ENCODE measurements around the gene CSAD.

The CSAD gene

DNA sequence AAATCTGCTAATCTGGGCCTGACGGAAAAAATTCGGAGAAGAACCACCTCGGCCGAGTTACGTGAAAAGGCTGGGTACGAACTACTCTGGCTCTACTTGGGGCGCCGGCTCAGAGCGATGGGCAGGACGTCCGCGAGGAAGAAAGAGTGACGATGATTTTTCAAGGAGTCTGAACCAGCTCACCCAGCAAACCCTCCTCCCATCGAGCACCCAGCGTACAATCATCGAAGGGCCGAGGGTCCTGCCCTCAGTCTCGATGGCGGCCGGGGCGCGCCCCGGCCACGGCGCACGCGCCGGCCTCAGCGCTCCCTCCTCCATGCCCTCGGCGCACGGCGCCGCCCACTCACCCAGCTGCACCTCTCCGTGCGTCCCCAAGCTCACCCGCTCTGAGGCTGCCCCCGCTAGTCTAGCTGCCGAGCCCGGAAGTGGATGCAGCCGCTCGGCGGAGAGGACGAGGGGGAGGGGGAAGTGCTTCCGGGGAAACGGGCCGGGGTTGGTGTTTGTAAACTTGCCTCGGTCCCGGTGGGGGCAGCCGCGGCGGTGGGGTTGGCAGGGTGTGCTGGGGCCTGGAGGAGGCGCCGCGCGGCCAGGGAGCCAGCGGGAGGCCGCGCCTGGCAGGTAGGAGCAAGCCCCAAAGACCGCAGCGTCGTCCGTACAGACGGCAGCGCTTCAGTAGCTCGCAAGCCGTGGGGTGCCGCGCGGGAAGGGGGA is at the start of gene CSAD, which contains the start of gene ZNF740:
TSS of gene CSAD (minus strand) at position 706 of the 711 bp plus-strand sequence. CDS start 7,455 bp downstream, outside the sequence.
TSS of gene ZNF740 (plus strand) at position 503 of the 711 bp plus-strand sequence. CDS start 1,262 bp downstream, outside the sequence.
- FAIRE-seq: no peak

DNA sequence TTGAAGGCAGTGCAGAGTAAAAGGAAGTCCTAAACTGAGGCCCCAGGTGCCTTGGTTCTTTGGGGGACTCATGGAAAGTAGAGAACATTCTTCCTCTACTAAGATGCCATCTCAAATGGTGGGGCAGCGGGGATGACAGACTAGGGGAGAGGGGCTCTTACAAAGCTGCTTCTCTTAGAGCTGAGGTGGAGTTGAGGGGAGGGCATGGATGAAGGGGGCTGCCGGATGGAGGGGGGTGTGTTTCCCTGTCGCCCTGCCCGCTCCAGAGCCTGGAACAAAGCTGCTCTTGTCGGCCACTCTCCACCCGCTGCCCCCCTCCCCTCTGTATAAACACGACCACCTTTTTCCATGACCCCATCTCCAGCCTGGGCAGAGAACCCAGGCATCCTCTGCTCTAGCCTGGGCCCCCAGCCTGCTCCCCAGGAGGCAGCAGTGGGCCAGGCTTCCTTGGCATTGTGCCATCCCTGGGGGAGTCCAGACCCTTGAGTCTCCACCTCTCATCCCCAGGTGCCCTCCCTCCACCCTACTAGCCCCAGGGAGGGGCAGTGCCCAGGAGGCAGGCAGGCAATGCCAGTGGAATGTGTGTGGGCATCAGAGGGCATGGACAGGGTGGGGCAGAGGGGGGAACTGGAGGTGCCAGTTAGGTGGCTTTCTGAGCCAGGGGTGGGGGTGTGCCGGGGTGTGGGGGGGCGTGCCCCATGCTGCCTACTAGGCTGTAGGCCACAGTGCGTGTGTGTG is 49.6 kb upstream of the CSAD start:
- FAIRE-seq: no peak

GRCh38 chr12:53229454-53229853 is 48.7 kb upstream of the CSAD start:
- FAIRE-seq: no peak

- no peak for FAIRE-seq
These were observed 47.1 kb upstream of the CSAD start for GRCh38 chr12:53227836-53228235.

GRCh38 chr12:53227341-53227740 is 46.6 kb upstream of the CSAD start:
- FAIRE-seq: no peak

DNA sequence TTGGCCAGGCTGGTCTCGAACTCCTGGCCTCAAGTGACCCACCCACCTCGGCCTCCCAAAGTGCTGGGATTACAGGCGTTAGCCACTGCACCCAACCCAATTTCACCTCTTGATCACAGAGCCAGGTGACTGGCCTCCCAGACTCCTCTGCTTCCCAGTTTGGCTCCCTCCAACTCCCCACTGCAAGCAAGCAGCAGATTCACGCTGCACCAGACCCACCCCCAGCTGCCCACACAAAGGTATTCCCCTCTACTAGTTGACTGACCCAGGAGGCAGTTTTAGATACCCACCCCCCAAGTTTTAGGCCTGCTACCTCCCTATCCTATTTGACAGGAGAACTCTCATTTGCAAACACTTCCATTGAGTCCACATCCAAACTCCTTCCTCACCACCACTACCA is 46.1 kb upstream of the CSAD start:
- no peak for FAIRE-seq

DNA sequence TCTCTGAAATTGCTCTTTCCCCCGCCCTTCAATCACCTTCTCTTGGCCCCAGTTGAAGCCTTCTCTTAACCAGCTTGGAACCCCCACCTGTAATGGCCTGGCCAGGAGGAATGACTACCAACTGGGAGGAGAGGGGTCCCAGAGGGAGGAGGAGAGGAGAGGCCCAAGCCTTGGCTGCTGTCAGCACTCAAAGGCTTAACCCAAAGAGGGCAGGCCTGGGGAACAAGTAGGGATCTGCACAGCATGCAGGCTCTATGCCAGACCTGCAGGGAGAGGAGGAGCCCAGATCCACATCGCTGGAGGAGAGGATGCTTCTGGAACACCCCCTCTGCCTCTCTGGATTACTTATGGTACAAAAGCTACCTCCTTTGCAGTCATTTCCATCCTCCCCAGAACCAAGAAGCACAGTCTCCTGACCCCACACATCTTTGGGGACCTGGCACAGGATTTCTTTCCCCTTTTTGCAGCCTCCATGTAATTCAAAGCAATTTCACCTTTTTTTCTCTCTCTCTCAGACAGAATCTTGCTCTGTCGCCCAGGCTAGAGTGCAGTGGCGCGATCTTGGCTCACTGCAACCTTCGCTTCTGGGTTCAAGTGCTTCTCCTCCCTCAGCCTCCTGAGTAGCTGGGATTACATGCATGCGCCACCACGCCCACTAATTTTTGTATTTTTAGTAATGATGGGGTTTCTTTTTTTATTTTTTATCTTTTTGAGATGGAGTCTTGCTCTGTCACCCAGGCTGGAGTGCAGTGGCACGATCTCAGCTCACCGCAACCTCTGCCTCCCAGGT is 45.1 kb upstream of the CSAD start:
- FAIRE-seq: no peak

- FAIRE-seq: no peak
These were observed 44.3 kb upstream of the CSAD start for GRCh38 chr12:53224897-53225634.

- no peak for FAIRE-seq
These were observed 43.6 kb upstream of the CSAD start for GRCh38 chr12:53224061-53224896.

DNA sequence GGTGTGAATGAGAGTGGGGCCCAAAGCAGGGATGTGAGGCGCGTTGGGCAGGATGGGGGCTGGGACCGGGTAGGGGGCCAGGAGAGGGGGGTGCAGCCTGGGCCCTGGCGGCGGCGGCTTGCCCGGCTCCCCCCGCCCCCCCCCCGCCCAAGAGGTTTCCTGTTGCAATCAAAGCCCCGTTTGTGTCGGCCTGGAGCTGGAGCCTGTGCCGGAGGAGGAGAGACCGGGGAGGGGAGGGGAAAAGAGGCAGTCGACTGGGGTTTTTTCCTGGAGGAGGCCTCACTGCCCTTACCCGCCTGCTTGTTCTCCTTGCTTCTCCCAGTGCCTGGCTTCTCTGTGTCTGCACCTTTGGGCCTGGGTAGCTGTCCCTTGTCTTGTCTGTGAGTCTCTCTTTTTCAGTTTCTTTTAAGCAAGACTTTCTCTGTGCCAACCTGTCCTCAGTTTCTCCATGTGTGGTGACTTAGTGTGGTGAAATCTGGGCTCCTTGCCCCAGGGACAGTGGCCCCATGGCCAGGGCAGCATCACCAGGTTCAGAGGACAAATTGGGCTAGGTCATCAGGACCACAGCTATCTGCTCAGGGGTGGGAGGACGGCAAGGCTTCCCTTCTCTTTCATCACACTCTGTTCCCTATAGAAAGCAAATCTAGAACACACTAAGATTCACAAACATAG is 42.8 kb upstream of the CSAD start:
- no peak for FAIRE-seq

DNA sequence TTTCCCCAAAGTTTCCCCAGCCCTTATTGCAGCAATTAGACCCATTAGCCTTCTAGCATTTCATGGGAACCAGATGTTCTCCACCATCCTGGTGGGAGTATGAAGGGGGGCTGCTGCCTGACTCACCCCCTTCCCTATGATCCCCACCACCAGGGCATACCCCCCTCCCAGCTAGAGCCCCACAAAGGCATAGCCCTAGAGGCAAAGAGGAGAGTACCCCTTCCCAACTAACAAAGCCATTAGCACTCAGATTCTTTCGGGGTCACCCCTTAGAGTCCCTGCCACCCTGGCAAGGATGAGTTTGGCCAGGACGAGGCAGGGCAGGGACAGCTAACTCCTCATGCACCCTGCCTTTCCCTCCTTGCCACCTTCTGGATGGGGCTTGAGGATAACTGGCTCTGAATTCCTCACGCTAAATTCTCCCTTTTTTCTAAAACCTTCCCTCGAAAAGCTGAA is 42.1 kb upstream of the CSAD start:
- no peak for FAIRE-seq

GRCh38 chr12:53222170-53222721 is 41.5 kb upstream of the CSAD start:
- no peak for FAIRE-seq

DNA sequence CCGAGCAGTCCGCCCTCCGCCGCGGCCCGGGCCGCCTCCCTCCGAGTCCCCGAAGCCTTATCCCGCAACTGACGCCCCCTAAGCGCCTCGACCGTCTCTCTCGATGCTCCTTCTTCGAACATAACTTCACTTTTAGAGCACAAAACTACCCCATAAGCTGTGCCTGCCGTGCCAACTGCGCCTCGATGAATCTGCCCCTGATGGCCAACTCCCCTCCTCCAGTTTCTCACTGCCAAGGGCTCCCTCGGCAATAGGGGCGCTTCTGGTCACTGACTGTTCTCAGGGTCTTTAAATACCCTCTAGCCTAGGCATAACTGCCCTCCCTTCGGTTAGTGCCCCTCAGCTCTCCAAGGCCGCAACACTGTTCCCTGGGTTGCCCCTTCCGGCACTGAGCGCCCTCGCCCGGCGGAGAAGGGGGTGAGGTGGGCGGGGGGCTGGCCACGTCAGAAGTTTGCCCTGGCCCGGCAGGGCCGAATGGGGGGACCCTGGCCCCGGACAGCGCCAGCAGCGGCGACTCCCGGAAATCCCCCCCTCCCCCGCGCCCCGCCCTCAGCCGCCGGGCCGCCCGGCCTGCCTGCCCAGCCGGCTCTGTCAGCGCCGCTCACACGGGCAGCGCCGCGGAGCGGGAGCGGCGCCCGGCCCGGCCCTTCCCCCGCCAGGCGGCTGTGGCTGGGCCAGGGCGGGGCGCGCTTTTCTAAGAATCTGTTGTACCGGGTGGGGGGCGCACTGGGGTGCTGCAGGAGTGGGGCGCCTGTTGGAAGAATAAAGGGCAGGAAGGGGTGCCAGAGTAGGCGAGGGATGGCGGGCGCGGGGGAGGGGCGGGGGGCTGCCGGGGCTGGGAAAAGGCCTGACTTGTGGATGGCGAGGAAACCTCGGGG is 40.7 kb upstream of the CSAD start:
- no peak for FAIRE-seq

GRCh38 chr12:53220694-53221202 is 40.0 kb upstream of the CSAD start:
- FAIRE-seq: no peak

DNA sequence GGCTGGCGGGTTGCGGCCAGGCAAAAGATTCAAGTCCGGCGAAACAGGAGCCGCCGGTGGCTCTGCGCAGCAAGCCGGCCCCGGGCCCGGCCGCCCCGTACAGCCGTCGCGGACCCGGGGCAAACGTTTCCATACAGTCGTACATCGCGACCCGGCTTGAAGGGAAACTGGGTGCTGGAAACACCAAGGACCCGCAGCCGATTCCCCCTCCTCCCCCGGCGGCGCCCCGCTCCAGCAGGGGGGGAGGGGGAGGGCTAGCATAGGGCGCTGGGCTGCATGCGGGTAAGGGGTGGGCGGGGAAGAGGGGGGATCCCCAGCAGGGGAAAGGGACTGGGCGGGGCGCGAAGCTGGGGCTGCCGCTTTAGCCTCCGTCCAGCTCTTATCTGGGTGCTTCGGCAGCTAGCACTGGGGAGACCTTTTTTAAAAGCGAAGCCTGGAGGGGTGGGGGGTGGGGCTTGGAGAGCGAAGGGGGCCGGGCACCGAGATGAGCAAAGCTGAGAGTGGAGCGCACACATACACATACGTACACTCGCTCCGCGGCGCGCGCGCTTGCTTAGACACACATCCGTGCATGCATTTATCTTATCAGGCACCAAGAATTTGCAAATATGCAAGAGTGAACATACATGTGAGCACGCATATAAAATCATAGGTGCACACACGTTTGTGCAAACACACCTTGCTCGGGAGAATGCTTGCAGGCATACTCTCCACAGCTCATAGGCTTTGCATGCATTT is 39.4 kb upstream of the CSAD start:
- FAIRE-seq: no peak

DNA sequence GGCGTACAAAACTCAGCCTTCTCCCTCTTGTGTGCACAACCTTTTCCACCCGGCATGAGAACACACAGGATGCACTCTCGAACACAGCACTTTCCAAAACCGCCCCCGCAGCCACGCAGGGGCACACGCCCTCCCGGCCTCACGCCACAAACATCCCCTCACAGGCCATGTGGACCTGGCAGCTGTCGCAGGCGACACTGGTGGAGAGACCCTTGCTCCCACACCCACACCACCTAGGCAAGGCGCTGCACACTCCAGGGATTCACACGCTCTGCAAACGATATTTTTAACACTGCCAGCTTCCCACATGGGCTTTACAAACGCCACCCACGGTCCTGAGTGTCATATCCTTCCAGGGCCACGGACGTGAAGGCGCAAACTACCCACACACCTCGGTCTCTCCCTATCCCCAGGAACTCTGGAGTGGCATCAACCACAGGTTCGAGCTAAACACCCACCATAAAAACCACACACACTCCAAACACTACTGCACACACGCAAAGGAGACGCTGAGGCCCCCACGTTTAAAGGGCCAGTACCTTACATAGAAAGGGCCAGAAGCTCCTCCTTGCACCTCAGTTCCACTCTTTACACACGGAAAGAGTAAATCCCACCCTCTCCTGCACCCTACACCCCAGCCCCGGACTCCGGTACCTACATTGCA is 38.7 kb upstream of the CSAD start:
- FAIRE-seq: no peak

DNA sequence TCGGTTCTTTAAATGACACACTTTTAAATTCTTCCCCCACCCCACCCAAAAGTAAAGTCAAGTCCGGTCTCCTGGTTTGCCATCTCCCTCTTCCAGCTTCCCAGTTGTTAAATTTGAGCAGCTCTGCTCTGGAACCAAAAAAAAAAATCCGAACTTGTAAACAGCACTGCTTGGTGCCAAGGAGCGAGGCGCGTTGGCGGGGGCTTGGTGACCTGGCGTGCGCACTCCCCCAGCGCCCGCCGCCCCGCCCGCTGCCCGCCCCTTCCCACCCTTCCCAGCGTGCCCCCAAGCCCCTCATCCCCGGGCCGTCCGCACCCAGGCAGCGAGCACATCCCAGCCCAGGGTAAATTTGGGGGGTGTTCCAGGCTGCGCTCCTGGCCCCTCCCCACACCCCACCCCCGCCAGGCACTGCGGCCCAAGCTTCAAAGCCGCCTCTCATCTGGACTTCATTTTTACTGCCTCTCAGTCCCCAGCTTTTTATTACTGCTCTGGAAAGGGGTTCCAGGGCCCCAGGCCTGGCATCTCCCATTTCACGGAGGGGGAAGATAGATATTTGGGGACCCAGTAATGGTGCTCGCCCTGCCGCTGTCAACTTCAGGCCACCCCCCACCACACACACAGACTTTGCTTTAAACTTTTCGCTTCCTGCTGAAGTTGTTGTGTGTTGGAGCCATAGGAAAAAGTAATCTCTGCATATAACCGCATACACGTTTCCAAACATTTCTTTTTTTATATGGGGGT is 38.0 kb upstream of the CSAD start:
- FAIRE-seq: no peak

GRCh38 chr12:53217931-53218307 is 37.2 kb upstream of the CSAD start:
- FAIRE-seq: no peak

Data from G401.6 (cell line).